GM20431 (cell line): ENCODE results near the gene CTXN2.

Experiments used
- in situ Hi-C: fragments of 300-500 bp; cut with MseI, MboI; formaldehyde crosslinking; loops from one replicate; pipeline ENCODE4 v1.15.0; 2020; ENCODE audit warnings: low sequenced_read_pairs; ENCODE audit not compliant: unreplicated experiment

CTXN2 gene

DNA sequence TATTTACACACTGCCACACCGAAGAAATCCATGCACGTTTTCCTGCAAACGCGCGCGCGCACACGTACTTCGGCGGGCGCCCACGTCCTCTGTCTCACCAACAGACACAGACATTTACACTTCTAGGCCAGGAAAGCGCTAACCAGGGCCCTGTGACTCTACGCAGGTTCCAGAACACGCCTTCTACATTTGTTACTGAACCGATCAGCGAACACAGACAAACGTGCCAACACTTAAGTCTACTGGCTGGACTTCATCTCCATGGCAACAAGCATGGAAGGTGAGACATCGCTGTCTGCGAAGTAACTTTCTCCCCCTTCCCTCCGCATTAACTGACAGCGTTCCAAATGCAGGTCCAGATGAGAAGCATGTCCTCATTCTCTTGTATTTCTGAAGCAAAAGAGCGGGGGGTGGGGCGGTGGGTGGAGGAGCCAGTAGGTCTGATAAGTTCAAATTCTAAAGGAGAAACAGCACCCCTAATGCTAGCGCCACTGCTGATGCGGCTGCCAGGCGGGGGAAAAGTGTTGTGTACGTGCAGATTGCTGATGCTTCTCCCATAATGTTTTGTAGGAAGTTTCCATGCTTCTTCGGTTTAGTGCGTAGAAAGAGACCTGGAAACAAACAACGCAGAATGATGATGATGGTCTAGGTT, at the start of gene CTXN2:
CTXN2 (plus strand) TSS at position 92 of the 652 bp plus-strand sequence. CDS start 9,636 bp downstream, outside the sequence.
- in situ Hi-C loops, result no loop called here

DNA sequence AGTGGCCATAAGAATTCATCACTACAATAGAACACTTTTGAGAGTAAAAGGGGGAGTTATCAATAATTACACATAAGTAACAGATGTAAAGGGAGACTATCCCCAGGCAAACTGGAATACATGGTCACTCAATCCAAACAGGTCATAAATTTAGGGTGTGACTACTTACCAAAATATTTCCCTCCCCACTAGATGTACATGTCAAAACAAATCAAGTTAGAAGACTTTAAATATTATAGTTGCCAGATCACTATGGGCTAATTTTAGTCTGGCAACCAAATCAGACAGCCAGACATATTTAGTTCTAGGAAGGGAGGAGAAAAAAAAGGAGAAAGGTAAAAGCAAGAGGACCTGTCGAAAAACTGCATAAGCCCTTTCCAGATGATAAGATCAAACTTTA, 47.6 kb upstream of the CTXN2 start:
- in situ Hi-C loops, result no loop called here

DNA sequence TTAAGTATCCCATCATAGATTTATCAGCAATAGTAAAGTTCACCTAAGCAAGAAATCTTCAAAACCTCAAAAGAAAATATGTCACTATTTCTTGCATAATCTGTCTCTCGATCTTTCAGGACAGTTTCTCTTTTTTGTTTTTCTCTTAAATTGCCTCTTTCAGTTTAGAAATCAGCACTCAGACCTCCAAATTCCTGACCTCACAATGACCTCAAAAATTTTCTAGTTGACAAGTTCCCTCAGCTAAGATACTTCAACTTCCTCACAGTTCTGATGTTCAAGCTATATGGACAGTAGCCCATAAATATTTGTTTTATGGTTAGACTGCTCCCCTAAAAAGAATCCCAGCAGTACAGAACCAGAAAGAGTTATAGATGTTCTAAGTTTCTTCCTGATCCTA, 46.6 kb upstream of the CTXN2 start:
- in situ Hi-C loops, result no loop called here

DNA sequence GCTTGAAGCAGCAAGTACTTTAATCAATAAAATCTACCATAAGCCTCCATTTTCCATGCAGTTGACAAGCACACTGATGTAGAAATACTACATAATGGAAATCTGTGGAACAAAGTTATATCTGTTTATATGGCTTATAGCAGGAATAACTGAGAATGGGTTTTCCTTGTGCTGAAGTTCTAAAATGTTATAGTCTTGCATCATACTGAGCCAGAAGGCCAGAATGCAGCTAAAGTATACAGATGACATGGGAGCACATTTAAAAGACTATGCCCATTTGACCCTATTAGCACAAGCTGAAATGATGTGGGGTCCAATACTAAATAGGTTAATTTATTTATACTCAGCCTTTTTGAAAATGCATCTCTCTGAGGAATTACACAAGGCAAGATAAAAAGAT, 45.5 kb upstream of the CTXN2 start:
- in situ Hi-C loops, result no loop called here

DNA sequence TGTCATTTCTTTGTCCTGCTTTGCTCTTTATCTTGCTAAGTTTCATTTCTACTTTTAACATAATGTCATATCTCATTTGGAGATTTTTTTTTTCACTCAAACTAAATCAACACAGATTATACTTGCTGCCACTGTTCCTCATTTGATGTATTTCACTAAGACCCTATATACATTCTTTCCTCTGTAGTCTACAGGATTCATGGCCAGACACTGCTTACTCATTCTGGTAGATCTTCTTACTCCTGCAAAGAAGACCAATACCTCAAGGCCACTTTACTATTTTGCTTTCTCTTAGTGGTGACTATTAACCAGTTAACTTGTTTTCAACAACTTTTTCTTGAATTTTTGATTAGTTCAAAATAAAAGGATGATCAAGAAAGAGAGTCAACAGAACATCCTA, 44.1 kb upstream of the CTXN2 start:
- in situ Hi-C loops, result no loop called here

DNA sequence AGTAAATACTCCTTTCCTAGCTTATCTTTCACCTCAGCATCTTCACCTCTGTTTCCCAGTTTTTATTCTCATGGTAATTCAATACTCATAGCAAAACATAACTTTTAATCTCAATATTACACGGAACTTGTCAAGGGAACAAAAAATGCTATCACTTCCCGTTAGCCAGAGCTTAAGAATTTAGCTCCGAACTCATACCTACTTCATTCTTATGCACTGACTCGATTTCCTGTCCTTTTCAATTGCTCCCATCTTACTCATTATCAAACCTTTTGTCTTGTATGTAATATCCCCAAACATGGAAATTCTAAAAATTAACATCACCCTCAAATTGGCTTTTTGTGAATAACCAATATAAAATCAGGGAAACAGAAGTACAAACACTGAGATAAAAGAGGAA, 41.6 kb upstream of the CTXN2 start:
- in situ Hi-C loops, result no loop called here

DNA sequence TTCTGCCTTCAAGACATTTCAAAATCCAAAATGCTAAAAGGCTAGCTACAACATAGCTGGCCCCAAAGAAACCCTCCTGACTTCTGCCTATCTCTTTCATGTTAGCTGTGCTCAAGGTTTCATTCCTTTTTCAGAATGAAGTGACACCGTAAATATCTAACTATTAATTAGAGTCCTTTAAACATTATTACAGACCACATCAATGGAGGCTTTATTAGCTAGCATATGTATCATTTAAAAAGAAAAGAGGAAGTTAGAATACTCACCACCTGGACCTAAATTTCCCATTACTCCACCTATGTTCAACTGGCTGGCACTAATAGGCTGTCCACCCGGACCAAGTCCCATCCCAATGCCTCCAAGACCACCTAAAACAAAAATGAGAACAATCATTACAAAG, 37.9 kb upstream of the CTXN2 start:
- in situ Hi-C loops, result no loop called here

DNA sequence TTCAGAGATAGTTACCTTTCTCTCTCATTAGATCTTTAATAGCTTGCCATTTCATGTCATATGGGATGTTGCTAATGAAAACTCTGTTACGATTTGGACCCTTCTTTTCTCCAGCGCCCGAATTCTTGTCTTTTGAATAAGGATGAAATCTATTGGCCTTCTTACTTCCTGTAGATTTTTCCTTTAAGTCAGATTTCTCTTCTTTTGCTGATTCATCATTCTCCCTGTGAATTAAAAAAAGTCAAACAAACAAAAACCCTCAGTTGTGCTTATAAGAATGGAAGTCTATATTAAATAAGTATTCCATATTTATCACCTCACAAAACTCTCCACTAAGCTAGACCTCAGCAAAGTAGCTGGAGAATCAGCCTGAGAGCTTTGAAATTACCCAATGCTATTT, 22.8 kb upstream of the CTXN2 start:
- in situ Hi-C loops, result no loop called here

DNA sequence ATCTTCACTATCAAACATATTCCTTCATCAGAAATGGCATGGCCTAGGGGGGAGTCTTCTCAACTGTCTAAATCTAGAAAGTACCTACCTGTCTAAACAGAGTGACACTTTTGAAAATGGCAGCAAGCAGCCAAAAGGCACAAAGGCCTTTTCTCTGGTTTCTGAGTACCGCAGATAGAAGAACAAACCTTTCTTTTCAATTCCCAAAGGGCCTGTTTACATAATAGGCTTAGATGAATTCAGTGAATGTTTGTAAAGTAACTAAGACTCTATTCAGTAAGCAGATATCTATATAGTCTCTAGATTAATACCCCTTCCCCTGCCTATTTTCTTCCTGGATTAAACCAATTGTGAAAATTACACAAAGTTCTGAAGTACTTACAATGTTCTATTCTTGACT, 20.5 kb upstream of the CTXN2 start:
- in situ Hi-C loops, result no loop called here

DNA sequence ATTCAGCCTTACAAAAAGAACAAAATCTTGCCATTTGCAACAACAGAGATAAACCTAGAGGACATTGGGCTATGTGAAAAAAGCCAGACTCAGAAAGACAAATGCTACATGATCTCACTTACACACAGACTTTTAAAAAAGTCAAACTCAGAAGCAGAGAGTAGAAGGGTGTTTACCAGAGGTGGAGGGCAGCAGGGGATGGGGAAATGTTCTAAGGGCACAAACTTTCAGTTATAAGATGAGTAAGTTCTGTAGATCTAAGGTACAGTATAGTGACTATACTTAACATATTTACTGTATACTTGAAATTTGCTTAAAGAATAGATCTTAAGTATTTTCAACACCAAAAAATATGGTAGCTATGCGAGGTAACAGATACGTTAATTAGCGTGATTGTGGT, 16.3 kb upstream of the CTXN2 start:
- in situ Hi-C loops, result no loop called here

DNA sequence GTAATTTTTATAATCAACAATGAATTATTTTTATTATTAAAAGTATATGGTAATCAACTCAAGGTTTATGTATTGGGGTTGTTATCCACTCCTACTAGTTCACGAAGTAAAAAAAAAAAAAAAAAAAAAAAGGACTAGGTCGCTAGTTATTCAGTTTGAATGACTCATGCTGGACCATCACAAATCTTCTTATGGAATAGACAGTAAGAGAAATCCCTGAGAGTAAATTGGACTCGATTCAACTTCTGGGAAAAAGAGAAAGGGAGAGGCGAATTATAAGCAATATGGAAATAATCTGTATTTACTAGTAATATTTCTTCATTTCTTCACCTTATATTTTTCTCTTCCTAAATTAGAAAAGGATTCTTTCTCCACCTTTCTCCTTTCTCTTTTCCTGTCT, 15.4 kb upstream of the CTXN2 start:
- in situ Hi-C loops, result no loop called here

DNA sequence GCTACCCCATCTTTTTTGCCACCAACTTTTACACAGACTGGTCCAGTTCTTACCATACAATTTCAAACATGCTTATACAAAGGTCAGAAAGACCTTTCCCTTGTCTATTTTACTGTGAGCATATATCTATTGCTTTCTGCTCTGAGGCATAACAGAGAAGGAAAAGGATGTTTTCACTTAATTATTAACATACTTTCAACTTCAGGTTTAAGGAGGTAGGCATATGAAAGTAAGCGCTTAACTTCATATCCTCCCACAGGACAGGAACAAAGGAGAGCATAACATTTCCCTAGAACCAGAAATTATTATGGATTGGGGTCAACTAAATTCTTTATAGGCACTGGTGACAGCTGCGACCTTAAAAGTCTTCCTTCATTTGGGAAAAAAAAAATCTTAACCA, 14.5 kb upstream of the CTXN2 start:
- in situ Hi-C loops, result no loop called here

DNA sequence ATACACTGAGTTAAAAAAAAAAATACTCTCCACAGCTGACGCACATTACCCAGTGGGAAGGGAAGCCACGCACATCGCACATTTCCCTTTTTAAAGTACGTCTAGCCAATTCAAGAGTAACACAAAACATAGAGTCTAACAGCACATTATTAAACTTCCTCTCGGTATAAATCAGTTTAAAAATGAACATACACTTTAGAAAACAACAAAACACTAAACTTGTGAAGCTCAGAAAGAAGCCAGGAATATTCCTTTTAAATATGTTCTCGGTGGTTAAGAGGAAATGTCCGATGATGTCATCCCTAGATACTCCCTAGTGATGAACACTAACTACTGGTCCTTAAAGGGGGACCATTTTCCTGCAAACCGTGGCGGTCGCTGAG, 14.1 kb upstream of the CTXN2 start:
- in situ Hi-C loops, result no loop called here

DNA sequence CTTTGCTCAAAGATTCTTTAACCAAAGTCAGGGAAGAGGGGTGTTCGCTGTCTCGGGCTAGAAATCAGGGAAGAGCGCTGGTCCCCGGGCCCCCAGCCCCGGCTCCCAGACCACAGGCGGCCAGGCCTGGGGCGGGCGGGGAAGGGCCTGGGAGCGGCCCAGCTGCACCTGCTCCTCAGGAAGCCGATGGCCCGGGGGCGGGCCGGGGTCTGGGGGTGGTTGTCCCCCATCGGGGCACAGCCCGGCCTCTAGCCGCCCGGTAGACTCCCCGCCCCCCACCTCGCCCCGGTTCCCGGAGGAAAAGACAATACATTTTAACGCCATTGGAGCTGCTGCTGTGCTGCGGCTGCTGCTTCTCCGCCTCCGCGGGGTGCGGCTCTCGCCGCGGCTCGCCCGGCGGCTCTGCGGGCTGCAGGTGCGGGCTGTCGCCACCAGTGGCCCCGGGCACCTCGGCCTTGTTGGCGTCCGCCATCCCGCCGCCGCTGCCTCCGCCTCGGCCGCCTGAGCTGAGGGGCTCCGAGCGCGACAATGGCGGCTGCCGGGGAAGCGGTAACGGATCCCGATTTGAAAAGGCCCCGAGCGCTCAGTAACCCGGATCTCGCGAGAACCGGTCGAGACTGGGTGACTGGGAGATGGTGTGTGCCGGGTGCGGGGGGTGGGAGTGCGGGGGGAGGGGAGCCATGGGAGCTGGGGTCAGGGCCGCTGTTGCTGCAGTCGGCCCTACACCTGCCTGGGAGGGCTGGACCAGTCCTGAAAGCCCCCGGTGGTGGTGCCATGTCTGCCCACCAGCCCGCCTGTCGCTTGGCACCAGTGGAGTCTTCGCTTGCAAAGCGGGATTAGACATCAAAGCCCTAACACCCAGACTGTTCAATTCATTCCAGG, 13.5 kb upstream of the CTXN2 start, which contains the start of gene MYEF2:
MYEF2 (minus strand) TSS at position 530 of the 882 bp plus-strand sequence; CDS start at position 472, 58 bp downstream.
- in situ Hi-C loops, result no loop called here

DNA sequence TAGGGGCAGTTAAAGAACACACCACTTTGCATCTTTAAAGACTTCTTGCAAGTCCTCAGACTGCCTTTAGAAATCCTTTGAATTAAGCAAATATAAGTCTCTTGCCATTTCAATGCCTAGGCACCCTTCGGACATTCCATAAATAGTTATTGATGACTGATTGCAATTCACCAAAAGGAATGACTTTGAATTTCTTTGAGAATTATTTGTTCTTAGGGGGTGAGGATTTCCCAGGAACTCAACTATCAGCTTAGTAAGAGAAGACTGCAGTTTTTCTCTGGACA, 12.9 kb upstream of the CTXN2 start:
- in situ Hi-C loops, result no loop called here

DNA sequence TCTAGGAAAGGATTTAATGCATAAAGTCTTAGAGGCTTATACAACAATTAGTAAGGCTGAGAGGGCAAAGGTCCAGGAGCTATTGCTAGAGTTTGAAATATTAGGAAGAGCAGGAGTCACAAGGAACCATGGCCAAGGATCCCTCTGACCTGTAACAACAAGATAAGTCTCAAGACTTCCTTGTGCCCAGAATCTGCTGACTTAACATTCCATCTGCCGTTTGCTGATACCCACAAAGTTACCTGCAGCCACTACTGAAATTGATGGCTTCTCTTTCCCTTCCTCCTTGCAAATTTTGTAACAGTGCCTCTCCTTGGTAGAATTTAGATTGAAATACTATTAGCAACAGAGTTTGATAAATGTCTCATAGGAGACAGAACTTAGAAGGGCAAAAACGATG, 8.7 kb upstream of the CTXN2 start:
- in situ Hi-C loops, result no loop called here

DNA sequence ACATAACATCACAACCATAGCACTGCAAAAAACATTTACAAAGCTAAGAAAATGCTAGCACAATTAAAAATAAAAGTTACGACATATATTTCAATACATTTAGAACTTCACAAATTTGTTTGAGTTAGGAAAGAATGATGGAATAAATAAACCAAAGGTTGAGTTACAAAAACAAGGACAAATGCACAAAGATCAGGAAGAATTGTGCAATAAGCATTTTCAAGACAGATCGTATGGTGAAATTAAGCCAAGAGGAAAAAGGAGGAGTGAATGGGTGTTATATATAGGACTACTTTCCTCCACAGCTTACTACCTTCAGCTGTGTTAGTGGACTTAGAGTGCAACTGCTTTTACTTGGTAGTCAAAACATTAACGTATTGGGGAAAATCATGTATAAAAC, 5.9 kb upstream of the CTXN2 start:
- in situ Hi-C loops, result no loop called here

DNA sequence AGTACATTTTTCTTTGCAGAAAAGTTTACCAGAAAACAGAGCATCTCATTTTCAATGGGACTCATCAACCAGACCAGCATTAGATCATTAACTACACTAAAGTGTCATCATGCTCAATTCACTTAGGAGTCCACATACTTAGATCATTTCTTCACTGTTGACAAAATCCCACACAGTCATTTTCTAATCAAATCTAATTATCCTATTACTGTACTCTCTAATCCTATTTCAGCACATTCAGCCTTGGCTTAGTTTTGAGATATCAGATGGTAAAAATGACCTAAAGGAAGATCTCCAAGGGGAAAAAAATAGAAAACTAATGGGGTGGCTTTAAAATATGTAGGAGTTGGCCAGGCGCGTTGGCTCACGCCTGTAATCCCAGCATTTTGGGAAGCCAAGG, 5.2 kb upstream of the CTXN2 start:
- in situ Hi-C loops, result no loop called here

DNA sequence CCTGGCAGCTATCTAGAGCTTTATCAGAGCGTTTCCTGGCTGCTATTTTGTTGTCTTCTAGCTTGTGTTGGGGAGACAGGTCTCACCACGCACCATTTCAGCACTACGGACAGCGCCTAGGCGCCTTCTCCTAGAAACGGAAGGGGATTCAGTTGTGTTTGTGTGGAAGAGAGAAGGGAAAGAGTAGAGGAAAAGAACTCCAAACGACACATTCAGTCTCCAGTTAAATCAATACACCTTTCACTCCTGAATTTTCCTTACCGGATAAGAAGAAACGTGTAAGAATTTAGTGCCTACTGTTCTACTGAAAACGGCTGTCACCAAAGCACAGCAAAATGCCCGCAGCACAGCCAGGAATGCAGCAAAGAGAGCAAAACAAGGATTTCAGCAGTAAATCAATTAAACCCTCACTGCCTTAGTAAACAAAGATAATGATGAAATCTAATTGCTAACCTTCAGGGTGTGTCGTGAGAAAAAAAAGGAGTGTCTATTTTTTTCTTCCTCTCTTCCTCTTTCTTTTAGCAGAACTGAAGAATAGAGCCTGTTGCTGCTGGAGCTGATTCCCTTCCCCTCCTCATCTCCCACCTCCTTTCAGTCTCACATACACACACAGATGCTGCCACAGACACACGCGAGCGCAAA, 412 bp upstream of the CTXN2 start:
- in situ Hi-C loops, result no loop called here

DNA sequence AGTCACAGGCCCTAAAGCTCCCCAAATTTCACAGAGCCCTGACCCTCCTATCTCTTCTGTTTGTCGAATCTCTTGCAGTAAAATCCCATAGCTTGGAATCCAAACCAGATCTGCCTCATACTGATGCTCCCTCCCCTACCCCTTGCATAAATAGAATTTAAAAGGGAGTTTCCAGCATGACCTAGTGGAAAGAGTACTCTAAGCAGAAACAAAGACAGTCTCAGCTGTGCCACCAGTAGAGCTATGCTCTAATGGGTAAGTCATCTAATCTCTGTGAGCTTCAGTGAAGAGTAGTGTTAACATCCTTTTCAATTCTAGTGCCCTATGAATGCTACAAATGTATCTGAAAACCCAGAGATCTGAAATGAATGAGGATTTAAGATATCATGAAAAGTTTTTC, 10.6 kb downstream of the CTXN2 start:
- in situ Hi-C loops, result no loop called here

DNA sequence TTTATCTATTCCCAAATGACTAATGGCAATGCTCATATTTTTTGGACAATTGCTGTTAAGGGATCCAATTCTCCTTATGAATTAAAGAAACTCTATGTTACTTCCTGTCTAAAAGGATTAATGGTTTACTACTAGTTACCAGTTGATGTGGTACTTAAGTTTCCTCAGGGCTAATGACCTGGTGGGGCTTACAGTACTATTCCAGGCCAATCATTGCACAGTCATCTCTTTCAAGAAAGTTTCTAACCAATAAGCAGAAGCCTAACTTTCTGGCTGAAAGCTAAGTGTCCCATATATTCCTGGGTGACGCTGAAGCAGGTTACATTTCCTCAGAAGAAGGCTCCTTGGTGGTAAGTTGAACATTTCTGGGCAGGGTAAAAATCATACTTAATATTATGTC, 14.5 kb downstream of the CTXN2 start, which contains the start of gene SLC12A1:
SLC12A1 (plus strand) TSS at position 322 of the 400 bp plus-strand sequence. CDS start 1,418 bp downstream, outside the sequence.
- in situ Hi-C loops, result no loop called here
